Memory B cell (primary cell): Measurements from ENCODE around the gene FAM236C.
"Not testable (repeated sequence)": the region's sequence is repeated elsewhere in the genome, so short reads cannot be mapped to it uniquely, and the experiment has no call there.

Experiments
- ATAC-seq: fragments of 150-1000 bp; cut with Tn5 transposase; 2 replicates; pipeline ENCODE4 v1.10.0; 2021; ENCODE audit warnings: low read depth, mild to moderate bottlenecking, moderate library complexity
- DNase-seq, 2 donors: peaks; one replicate each; pipeline ENCODE4 v3.0.0; 2022; ENCODE audit warnings: low spot score in 2 of 2
- H3K27ac Mint-ChIP-seq: one replicate; pipeline ENCODE4 v1.8.0; 2022; ENCODE audit warnings: mild to moderate bottlenecking, moderate library complexity, mixed read lengths
- H3K27me3 Mint-ChIP-seq: one replicate; pipeline ENCODE4 v1.8.0; 2022; ENCODE audit warnings: mixed read lengths
- H3K36me3 Mint-ChIP-seq: one replicate; pipeline ENCODE4 v1.8.0; 2022; ENCODE audit warnings: mild to moderate bottlenecking, mixed read lengths
- H3K4me1 Mint-ChIP-seq: one replicate; pipeline ENCODE4 v1.8.0; 2022; ENCODE audit warnings: mixed read lengths
- H3K4me3 Mint-ChIP-seq: one replicate; pipeline ENCODE4 v1.8.0; 2022; ENCODE audit warnings: mild to moderate bottlenecking, moderate library complexity, mixed read lengths
- H3K9me3 Mint-ChIP-seq: one replicate; pipeline ENCODE4 v1.8.0; 2022; ENCODE audit warnings: mixed read lengths

The FAM236C gene

GRCh38 chrX:72912315-72912714, at the start of gene FAM236C:
FAM236C (plus strand) TSS chrX:72912615; CDS start chrX:72912715, 100 bp downstream.
- ATAC-seq, H3K9me3 Mint-ChIP-seq, H3K27me3 Mint-ChIP-seq, DNase-seq, H3K4me1 Mint-ChIP-seq, H3K27ac Mint-ChIP-seq, H3K4me3 Mint-ChIP-seq, H3K36me3 Mint-ChIP-seq: not testable (repeated sequence)

GRCh38 chrX:72882898-72883297, 29.5 kb upstream of the FAM236C start:
- H3K4me1 Mint-ChIP-seq, H3K27ac Mint-ChIP-seq, ATAC-seq, H3K9me3 Mint-ChIP-seq, H3K36me3 Mint-ChIP-seq, H3K4me3 Mint-ChIP-seq, H3K27me3 Mint-ChIP-seq, DNase-seq: not testable (repeated sequence)

- not testable (repeated sequence) for DNase-seq, ATAC-seq, H3K4me3 Mint-ChIP-seq, H3K4me1 Mint-ChIP-seq, H3K27me3 Mint-ChIP-seq, H3K36me3 Mint-ChIP-seq, H3K9me3 Mint-ChIP-seq, H3K27ac Mint-ChIP-seq
Measured at GRCh38 chrX:72889740-72890139, 22.7 kb upstream of the FAM236C start.

- not testable (repeated sequence) for H3K4me1 Mint-ChIP-seq, H3K4me3 Mint-ChIP-seq, DNase-seq, ATAC-seq, H3K27me3 Mint-ChIP-seq, H3K36me3 Mint-ChIP-seq, H3K27ac Mint-ChIP-seq, H3K9me3 Mint-ChIP-seq
Measured at GRCh38 chrX:72916096-72916495, 3.7 kb downstream of the FAM236C start.

- not testable (repeated sequence) for H3K27me3 Mint-ChIP-seq, DNase-seq, ATAC-seq, H3K36me3 Mint-ChIP-seq, H3K4me3 Mint-ChIP-seq, H3K4me1 Mint-ChIP-seq, H3K9me3 Mint-ChIP-seq, H3K27ac Mint-ChIP-seq
Measured at GRCh38 chrX:72932283-72932682, 19.9 kb downstream of the FAM236C start.

- not testable (repeated sequence) for H3K27ac Mint-ChIP-seq, H3K27me3 Mint-ChIP-seq, H3K4me1 Mint-ChIP-seq, DNase-seq, ATAC-seq, H3K9me3 Mint-ChIP-seq, H3K36me3 Mint-ChIP-seq, H3K4me3 Mint-ChIP-seq
Measured at GRCh38 chrX:72936455-72936854, 24.0 kb downstream of the FAM236C start.

- not testable (repeated sequence) for H3K27ac Mint-ChIP-seq, H3K4me1 Mint-ChIP-seq, H3K4me3 Mint-ChIP-seq, DNase-seq, H3K27me3 Mint-ChIP-seq, H3K9me3 Mint-ChIP-seq, H3K36me3 Mint-ChIP-seq, ATAC-seq
Measured at GRCh38 chrX:72936882-72937455, 24.6 kb downstream of the FAM236C start.

- not testable (repeated sequence) for H3K27me3 Mint-ChIP-seq, ATAC-seq, H3K36me3 Mint-ChIP-seq, H3K9me3 Mint-ChIP-seq, H3K27ac Mint-ChIP-seq, H3K4me3 Mint-ChIP-seq, H3K4me1 Mint-ChIP-seq, DNase-seq
Measured at GRCh38 chrX:72937906-72938305, 25.5 kb downstream of the FAM236C start, which contains the start of gene FAM236A. FAM236A (plus strand) TSS chrX:72938206; CDS start chrX:72938263, 57 bp downstream.

GRCh38 chrX:72942272-72942671, 29.9 kb downstream of the FAM236C start:
- H3K27ac Mint-ChIP-seq, DNase-seq, H3K4me3 Mint-ChIP-seq, ATAC-seq, H3K9me3 Mint-ChIP-seq, H3K27me3 Mint-ChIP-seq, H3K4me1 Mint-ChIP-seq, H3K36me3 Mint-ChIP-seq: not testable (repeated sequence)

GRCh38 chrX:72943035-72943818, 30.8 kb downstream of the FAM236C start:
- not testable (repeated sequence) for H3K36me3 Mint-ChIP-seq, H3K4me3 Mint-ChIP-seq, H3K9me3 Mint-ChIP-seq, H3K27me3 Mint-ChIP-seq, H3K4me1 Mint-ChIP-seq, H3K27ac Mint-ChIP-seq, DNase-seq
- peak; percentile 79 for ATAC-seq

GRCh38 chrX:72943819-72944169, 31.4 kb downstream of the FAM236C start, which contains the start of gene DMRTC1:
DMRTC1 (minus strand) TSS chrX:72943837; CDS start chrX:72875694, 68,143 bp downstream.
- not testable (repeated sequence) for H3K27ac Mint-ChIP-seq, DNase-seq, H3K9me3 Mint-ChIP-seq, H3K36me3 Mint-ChIP-seq, H3K4me1 Mint-ChIP-seq, H3K4me3 Mint-ChIP-seq, H3K27me3 Mint-ChIP-seq
- peak; percentile 81 for ATAC-seq

- DNase-seq, H3K9me3 Mint-ChIP-seq, ATAC-seq, H3K36me3 Mint-ChIP-seq, H3K4me3 Mint-ChIP-seq, H3K27me3 Mint-ChIP-seq, H3K4me1 Mint-ChIP-seq, H3K27ac Mint-ChIP-seq: not testable (repeated sequence)
Measured at GRCh38 chrX:72959971-72960370, 47.6 kb downstream of the FAM236C start.
